Stimulated activated CD4-positive, alpha-beta T cell treated with anti-CD3 and anti-CD28 coated beads, Interleukin-1b, Interleukin-23, amount 100 ng/mL, for 1 hour (primary cell): ENCODE measurements around the gene VKORC1.
A peak's percentile ranks its signal among the peaks of the same experiment; 100 is the strongest.

Experiments
- DNase-seq, 2 donors: peaks; one replicate each; pipeline ENCODE4 v3.0.0-alpha.2; 2020; ENCODE audit warnings: low read depth in 2 of 2

Gene VKORC1

DNA sequence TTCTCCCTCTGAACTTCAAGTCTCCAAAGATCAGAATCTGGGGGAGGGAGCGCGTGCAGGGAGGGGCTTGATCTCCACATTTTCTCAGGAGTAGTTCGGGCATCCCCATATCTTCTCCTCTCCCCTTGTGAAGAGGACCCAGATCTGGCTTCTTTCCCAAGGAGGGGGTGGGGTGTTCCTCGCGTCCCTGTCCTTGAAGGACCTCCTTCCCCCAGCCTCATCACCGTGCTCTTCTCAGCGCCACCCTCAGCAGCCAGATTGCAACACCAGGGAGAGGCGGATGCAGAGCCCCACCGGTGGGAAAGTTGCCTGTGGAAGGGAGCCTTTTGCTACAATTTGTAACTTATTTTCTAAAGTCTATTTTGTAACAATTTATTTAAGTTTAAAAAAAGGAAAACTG, 11.5 kb downstream of the VKORC1 start:
- DNase-seq = no peak

DNA sequence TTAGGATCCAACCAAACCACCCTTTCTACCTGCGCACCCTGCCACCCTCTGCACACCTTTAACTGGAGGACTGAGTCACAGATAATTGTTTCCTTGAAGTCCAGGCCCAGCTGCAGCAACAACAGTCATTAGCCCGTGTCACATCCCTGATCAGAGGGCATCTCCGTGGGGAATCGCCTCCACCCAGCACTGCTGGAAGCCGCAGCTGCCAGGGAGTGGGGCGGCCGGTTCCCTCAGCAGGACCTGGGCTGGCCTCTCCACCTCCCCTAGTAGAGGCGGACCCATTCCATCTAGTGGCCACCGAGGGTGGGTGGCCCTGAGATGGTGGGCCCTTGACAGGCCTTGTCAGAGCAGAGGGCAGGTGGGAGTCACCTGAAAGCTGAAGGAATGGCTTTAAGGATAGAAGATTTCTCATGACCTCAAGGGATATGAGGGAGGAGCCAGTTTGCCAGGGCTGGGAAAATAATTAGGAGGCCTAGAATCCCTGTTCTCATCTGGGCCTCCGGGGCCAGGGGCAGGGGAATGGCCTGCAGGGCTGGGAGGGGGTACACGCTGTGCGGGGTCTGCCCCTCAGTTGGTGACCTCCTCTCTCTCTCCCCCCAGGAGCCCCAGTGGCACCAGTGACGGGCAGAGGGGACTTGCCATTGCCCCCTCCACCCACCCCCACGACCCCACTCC, 12.1 kb downstream of the VKORC1 start:
- DNase-seq = no peak

DNA sequence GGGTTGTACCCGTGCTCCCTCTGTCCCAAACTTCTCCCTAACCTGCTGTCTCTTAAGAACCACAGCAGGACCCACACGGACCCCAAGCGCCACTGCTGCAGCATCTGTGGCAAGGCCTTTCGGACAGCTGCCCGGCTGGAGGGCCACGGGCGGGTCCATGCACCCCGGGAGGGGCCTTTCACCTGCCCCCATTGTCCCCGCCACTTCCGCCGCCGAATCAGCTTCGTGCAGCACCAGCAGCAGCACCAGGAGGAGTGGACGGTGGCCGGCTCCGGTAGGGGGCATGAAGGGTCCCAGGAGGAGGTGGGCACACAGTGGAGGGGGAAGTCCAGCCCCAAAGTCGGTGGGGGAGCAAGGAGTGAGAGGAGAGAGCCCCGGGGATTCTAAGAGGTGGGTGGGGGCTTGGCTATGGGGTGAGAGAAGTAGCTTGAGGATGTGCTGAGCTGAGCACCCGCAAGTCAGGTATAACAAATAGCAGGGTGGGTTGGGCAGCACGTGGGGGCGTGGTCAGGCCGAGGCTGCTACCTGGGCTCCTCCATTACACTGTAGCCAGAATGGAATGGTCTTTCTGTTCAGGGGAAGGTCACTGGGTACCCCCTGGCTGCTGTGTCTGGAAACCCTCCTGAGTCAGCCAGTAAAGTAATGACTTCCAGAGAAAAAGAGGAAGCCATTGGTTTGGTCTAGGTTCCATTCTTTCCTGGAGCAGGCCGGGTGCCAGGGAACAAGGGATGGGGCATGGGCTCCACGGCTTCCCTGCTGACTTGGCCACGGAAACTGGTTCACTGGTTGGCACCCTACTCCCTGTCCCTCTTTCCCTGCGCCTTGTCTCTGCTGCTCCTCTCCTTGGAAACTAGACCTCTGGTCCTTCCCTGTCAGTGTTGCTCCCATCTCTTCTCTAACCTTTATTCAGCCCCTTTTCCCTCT, 12.9 kb downstream of the VKORC1 start:
- no peak for DNase-seq

DNA sequence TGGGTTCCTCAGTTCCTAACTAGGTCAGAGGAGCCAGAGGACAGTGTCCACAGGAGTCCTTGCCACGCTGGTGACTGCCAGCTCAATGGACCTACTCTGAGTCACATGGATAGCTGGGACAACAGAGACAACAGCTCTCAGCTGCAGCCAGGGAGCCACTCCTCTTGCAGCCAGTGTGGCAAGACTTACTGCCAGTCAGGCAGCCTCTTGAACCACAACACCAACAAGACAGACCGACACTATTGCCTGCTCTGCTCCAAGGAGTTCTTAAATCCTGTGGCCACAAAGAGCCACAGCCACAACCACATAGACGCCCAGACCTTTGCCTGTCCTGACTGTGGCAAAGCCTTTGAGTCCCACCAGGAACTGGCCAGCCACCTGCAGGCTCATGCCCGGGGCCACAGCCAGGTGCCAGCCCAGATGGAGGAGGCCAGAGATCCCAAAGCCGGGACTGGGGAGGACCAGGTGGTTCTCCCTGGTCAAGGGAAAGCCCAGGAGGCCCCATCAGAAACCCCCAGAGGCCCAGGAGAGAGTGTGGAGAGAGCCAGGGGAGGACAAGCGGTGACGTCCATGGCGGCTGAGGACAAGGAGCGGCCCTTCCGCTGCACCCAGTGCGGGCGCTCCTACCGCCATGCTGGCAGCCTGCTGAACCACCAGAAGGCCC, 13.7 kb downstream of the VKORC1 start:
- no peak for DNase-seq

DNA sequence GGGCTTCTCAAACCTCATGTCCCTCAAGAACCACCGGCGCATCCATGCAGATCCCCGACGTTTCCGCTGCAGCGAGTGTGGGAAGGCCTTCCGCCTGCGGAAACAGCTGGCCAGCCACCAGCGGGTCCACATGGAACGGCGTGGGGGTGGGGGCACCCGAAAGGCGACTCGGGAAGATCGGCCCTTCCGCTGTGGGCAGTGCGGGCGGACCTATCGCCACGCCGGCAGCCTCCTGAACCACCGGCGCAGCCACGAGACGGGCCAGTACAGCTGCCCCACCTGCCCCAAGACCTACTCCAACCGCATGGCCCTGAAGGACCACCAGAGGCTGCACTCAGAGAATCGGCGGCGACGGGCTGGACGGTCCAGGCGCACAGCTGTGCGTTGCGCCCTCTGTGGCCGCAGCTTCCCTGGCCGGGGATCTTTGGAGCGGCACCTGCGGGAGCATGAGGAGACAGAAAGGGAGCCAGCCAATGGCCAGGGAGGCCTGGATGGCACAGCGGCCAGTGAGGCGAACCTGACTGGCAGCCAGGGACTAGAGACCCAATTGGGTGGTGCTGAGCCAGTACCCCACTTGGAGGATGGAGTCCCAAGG, 14.5 kb downstream of the VKORC1 start:
- DNase-seq = no peak

DNA sequence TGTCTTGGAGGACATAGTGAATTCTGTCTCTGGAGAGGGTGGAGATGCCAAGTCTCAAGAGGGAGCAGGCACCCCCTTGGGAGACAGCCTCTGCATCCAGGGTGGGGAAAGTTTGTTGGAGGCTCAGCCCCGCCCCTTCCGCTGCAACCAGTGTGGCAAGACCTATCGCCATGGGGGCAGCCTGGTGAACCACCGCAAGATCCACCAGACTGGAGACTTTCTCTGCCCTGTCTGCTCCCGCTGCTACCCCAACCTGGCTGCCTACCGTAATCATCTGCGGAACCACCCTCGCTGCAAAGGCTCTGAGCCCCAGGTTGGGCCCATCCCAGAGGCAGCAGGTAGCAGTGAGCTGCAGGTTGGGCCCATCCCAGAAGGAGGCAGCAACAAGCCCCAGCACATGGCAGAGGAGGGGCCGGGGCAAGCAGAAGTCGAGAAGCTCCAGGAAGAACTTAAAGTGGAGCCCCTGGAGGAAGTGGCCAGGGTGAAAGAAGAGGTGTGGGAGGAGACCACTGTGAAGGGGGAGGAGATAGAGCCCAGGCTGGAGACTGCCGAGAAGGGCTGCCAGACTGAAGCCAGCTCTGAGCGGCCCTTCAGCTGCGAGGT, 15.2 kb downstream of the VKORC1 start:
- DNase-seq = no peak

DNA sequence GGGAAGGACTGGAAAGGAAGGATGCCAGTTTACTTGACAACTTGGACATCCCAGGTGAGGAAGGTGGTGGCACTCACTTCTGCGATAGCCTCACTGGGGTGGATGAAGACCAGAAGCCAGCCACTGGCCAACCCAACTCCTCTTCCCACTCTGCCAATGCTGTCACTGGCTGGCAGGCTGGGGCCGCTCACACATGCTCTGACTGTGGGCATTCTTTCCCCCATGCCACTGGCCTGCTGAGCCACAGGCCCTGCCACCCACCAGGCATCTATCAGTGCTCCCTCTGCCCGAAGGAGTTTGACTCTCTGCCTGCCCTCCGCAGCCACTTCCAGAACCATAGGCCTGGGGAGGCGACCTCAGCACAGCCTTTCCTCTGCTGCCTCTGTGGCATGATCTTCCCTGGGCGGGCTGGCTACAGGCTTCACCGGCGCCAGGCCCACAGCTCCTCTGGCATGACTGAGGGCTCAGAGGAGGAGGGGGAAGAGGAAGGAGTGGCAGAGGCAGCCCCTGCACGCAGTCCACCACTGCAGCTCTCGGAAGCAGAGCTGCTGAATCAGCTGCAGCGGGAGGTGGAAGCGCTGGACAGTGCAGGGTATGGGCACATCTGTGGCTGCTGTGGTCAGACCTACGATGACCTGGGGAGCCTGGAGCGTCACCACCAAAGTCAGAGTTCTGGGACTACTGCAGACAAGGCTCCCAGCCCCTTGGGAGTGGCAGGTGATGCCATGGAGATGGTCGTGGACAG, 15.8 kb downstream of the VKORC1 start:
- no peak for DNase-seq

DNA sequence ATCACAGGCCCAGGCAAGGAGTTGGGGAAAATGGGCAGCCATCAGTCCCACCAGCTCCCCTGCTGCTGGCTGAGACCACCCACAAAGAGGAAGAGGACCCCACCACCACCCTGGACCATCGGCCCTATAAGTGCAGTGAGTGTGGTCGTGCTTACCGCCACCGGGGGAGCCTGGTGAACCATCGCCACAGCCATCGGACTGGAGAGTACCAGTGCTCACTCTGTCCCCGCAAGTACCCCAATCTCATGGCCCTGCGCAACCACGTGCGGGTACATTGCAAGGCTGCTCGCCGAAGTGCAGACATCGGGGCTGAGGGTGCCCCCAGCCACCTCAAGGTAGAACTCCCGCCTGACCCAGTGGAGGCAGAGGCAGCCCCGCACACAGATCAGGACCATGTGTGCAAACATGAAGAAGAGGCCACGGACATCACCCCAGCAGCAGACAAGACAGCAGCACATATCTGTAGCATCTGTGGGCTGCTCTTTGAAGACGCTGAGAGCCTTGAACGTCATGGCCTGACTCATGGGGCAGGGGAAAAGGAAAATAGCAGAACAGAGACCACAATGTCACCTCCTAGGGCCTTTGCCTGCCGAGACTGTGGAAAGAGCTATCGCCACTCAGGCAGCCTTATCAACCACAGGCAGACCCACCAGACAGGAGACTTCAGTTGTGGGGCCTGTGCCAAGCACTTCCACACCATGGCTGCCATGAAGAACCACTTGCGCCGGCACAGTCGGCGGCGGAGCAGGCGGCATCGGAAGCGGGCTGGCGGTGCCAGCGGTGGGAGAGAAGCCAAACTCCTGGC, 16.8 kb downstream of the VKORC1 start:
- no peak for DNase-seq

DNA sequence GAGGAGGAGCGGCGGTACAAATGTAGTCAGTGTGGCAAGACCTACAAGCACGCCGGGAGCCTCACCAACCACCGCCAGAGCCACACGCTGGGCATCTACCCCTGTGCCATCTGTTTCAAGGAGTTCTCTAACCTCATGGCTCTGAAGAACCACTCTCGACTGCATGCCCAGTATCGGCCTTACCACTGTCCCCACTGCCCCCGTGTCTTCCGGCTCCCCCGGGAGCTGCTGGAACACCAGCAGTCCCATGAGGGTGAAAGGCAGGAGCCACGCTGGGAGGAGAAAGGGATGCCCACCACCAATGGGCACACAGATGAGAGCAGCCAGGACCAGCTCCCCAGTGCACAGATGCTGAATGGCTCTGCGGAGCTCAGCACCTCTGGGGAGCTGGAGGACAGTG, 17.6 kb downstream of the VKORC1 start:
- no peak for DNase-seq

DNA sequence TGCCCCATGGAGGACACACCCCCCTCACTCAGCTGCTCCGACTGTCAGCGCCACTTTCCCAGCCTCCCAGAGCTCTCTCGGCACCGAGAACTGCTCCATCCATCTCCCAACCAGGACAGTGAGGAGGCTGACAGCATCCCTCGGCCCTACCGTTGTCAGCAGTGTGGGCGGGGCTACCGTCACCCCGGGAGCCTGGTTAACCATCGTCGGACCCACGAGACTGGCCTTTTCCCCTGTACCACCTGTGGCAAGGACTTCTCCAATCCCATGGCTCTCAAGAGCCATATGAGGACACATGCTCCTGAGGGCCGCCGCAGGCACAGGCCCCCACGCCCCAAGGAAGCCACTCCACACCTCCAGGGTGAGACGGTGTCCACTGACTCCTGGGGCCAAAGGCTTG, 18.3 kb downstream of the VKORC1 start:
- DNase-seq = no peak

DNA sequence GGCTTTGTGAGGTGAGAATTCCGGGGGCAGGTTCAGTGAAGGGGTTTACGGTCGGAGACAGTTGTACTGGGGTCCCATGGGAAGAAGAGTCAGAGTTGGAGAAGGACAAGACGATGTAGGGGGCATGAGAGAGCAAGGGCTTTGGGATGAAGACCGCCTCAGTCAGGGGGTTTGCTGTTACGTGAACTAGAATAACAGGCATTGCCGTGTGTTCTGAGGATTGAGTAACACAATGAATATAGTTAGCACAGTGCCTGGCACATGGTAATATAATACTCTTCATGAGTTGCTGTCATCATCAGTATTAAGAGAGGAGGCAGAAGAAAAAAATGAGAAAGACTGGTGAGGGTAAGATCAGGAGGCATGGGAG, 19.8 kb downstream of the VKORC1 start:
- DNase-seq = no peak

DNA sequence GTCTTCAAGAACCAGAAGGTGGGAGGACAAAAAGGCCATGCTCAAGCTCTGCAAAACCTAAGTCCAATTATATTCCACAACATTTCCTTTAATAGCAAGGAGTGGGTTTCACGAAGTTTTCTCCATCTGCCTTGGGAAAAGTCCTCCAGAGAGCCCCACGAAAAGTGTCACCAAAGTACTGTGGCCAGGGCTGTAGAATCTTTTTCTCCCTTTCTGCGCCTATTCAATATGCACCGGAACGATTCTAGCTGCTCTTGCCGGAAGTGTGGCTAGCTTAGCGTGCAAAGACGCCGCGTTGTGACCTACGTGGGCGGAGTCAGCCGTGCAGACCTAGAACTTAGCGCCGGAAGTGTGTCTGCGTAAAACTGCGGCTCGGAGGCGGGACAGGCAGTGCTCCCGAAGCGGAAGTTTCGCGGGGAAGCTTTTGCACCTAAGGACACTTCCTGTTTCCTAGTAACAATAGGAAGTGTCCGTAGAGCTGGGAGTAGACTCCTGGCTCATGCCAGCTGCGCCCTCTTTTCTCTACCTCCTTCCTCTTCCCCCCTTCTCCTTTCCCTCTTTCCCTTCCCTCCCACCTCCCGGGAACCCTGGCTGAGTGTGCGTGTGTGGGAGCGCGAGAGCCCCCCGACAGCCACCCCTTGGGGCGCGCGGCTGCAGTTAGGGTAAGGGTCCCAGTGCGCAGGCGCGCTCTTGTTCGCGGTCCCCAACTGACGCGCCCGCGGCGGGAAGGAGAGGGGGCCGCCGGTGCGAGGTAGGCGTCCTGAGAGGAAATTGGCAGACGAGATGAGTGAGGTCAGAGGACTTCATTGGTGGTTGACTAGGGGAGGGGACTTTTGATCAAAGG, 20.4 kb downstream of the VKORC1 start, which contains the start of the genes ZNF646 and ZNF668:
Gene ZNF646 (plus strand): TSS at position 453 of the 844 bp plus-strand sequence. CDS start 1,903 bp downstream, outside the sequence.
Gene ZNF668 (minus strand): TSS at position 271 of the 844 bp plus-strand sequence. CDS start 9,781 bp downstream, outside the sequence.
- DNase-seq = peak; percentile 88 to 90

DNA sequence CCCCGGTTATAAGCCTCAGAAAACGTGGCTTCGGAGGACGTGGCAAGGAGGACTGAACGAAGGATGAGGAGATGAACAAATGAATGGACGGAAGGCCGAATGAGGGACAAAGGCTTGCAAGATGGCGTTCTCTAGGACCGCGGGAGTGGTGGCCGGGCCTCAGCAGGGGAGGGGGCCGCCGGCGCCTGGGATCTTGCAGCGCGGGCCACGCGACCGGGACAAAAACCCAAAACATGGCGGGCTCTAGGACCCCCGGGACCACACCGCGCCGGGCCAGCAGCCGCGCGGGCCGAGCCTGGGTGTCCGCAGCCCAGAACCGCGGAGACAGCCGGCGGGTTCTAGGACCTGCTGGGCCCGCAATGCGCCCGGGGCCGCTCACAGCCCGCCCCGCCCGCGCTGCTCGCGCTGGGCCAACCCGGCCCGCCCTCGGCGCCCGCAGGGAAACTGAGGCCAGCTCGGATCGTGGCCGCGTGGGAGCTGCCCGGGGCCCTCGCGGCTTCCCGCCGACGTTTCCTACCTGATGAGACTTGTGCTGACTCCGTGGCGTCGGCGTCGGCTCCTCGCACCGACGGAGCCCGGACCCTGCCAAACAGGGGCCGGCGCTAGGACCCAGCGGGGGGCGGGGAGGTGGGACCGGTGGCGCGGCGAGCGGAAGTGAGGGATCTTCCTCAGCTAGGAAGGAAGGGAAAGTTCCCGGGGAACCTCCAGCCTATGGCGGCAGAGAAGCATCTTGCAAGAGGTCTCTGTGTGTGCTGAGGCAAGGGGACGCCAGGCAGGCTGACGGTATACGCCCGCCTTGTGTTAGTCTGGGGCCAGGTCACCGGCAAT, 21.2 kb downstream of the VKORC1 start:
- peak; percentile 53 to 86 for DNase-seq

DNA sequence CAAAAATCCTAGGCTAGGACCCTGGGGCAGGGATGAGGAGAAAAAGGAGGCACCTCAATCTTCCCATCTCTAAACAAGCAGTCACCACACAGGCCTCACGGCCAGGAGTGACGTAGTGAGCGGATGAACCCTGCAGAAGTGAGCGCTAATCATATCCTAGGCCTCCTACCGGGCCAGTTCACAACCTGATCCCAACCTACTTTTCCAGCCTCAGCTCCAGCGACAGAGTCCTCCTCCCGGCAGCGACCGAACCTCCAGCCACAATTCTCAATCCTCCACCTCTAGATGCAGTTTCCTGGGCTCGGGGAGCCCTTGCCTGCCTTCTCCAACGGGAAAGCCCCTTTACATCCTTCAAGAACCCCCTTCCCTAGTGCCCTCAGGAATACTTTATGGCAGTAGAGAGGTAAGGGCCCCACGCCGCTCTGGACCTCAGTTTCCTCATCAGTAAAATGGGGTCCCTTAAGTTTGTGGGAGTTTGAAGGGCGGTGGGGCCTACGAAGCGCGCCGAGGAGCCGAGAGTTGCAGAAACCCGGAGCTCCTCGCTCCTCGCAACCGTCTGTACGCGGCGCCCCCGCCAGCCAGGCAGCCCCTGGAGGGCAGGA, 22.0 kb downstream of the VKORC1 start:
- no peak for DNase-seq

DNA sequence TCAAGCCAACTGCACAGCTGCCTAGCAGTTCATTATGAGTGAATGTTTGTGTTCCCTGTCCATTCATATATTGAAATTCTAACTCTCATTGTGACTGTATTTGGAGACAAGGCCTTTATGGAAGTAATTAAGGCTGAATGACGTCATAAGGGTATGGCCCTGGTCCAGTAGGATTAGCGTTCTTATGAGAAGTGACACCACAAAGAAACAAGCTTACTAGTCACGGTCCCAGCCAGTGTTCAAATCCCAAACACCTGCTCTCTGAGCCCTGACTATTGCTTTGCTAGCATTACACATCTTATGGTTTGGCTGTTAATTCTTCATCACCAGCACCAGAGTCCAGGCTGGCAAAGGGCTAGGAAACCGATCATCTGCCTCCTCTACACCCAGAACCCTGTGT, 22.7 kb downstream of the VKORC1 start:
- DNase-seq = no peak

DNA sequence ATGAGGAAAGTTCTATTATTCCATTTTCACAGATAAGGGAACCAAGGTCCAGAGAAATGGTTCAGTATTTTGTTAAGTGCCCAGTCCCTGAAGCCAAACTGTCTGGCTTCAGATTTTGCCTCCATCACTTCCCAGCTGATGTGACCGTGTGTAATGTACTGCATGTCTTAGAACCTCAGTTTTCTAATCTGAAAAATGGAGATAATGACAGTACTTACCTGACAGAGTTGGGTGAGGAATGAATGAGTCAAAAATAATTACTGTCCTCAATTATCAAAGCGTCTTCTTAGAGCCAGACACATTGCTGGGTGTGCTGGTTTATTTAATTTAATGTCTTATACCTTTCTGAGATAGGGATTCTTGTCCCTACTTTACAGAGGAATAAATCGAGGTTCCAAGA, 27.3 kb downstream of the VKORC1 start:
- DNase-seq = no peak

DNA sequence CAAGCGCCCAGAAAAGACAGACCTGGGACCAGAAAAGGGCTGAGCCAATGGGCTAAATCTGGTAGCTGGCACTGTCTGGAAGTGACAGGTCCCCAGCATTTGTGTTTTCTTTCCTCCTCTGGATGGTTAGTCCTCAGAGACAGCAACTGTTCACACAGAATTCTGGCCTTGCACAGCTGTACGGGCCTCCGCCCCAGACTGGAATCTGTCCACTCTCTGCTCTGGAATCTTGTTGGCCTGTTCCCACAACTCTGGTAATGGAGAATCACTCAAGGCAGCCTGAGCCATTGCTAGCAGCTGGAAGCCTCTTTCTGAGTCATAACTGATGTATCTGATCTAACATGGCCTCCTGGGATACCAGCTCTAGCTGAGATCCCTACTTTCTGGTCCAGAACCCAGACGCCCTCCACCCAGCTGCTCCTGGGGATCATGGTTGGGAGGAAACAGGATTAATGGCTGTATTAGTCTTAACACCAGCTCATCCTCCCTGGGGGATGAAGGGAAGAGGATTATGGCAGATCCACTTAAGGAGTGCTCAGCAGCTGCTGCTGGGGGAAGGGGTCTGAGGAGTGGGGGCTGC, 29.6 kb downstream of the VKORC1 start:
- no peak for DNase-seq
